ENCODE measurements around the gene PIWIL1.

DNA sequence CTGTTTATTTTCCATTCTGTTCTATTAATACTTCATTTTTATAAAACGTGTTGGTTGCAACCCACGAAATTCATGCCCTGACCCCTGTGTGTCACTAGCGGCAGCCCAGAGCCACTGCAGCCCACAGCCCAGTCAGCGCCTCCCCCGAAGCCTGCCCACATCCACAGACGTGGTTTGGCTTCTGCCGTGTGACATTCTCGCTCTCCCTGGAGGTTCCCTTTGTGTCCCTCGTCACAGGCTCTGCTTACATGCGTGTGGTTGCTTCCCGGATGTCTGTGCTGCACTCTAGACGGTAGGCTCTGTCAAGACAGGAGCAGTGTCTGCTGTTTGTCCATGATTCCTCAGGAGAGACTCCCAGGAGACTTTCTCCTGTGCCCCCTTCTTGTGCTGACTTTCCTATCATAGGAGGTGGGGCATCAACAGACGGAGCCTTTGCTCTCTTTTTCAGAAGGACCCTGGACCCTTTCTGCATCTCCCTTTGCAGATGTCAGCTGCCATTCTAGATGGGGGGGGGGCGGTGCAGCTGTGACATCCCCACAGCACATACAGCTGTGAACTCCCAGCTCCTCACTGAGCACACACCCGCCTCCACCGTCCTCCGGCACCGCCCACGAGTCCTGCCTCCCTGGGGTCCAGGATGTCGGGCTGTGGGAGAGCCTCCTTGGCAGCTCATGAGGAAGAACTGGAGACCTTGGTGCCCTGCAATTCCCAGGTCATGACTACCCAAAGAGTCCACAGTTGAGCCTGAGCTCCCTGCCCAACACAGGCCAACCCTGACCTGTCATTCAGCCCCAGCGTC, 36.8 kb upstream of the PIWIL1 start:
- TF ChIP-seq, protein P1, sequence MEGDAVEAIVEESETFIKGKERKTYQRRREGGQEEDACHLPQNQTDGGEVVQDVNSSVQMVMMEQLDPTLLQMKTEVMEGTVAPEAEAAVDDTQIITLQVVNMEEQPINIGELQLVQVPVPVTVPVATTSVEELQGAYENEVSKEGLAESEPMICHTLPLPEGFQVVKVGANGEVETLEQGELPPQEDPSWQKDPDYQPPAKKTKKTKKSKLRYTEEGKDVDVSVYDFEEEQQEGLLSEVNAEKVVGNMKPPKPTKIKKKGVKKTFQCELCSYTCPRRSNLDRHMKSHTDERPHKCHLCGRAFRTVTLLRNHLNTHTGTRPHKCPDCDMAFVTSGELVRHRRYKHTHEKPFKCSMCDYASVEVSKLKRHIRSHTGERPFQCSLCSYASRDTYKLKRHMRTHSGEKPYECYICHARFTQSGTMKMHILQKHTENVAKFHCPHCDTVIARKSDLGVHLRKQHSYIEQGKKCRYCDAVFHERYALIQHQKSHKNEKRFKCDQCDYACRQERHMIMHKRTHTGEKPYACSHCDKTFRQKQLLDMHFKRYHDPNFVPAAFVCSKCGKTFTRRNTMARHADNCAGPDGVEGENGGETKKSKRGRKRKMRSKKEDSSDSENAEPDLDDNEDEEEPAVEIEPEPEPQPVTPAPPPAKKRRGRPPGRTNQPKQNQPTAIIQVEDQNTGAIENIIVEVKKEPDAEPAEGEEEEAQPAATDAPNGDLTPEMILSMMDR (IDR thresholded peaks at IDR 0.05): no peak
- no peak for TF ChIP-seq POLR2A (IDR thresholded peaks at IDR 0.05)
- TF ChIP-seq POLR2AphosphoS5 (IDR thresholded peaks at IDR 0.05): no peak
- no peak for TF ChIP-seq EP300 (IDR thresholded peaks at IDR 0.05)

Measured in upper lobe of left lung (tissue), 4 donors.